MM.1S (cell line): ENCODE results near the gene SLC17A9.

Experiments used
- DNase-seq: peaks from one replicate; pipeline ENCODE4 v3.0.0-alpha.2; 2015
- H2AFZ ChIP-seq: fragments of 300-600 bp; sonication (generic); 2 replicates; pipeline ENCODE4 v1.6.0; 2016; ENCODE audit warnings: antibody characterized with exemption, low read length
- H3F3A ChIP-seq: fragments of 300-600 bp; sonication (generic); 2 replicates; pipeline ENCODE4 v1.6.1; 2016; ENCODE audit warnings: mild to moderate bottlenecking, antibody characterized with exemption, low read length, moderate library complexity, mixed read lengths; ENCODE audit not compliant: insufficient read depth
- H3K27ac ChIP-seq: fragments of 300-600 bp; sonication (generic); 2 replicates; pipeline ENCODE4 v1.5.1; 2016; ENCODE audit warnings: mild to moderate bottlenecking, low read length
- H3K27me3 ChIP-seq: fragments of 300-600 bp; sonication (generic); replicated peaks from 2 replicates; pipeline ENCODE4 v1.6.0; 2016; ENCODE audit warnings: low read length; ENCODE audit not compliant: insufficient read depth
- H3K36me3 ChIP-seq: fragments of 300-600 bp; sonication (generic); replicated peaks from 2 replicates; pipeline ENCODE4 v1.6.1; 2016; ENCODE audit warnings: mild to moderate bottlenecking, low read length, mixed read lengths; ENCODE audit not compliant: insufficient read depth
- H3K4me1 ChIP-seq: fragments of 300-600 bp; sonication (generic); 2 replicates; pipeline ENCODE4 v1.6.1; 2016; ENCODE audit warnings: low read length, mixed read lengths
- H3K4me2 ChIP-seq: fragments of 300-600 bp; sonication (generic); 2 replicates; pipeline ENCODE4 v1.6.0; 2016; ENCODE audit warnings: low read depth, low read length
- H3K4me3 ChIP-seq: fragments of 300-600 bp; sonication (generic); 2 replicates; pipeline ENCODE4 v1.5.1; 2016; ENCODE audit warnings: low read length, mixed read lengths
- H3K79me2 ChIP-seq: fragments of 300-600 bp; sonication (generic); 2 replicates; pipeline ENCODE4 v1.6.1; 2016; ENCODE audit warnings: mixed run types, low read length, mixed read lengths
- H3K9ac ChIP-seq: fragments of 300-600 bp; sonication (generic); 2 replicates; pipeline ENCODE4 v1.6.1; 2016; ENCODE audit warnings: low read length, mixed read lengths
- H3K9me2 ChIP-seq: fragments of 300-600 bp; sonication (generic); replicated peaks from 2 replicates; pipeline ENCODE4 v1.6.1; 2016; ENCODE audit warnings: mild to moderate bottlenecking, low read length, mixed read lengths; ENCODE audit not compliant: insufficient read depth
- H3K9me3 ChIP-seq: fragments of 300-600 bp; sonication (generic); replicated peaks from 2 replicates; pipeline ENCODE4 v1.6.1; 2016; ENCODE audit warnings: mild to moderate bottlenecking, low read length, mixed read lengths; ENCODE audit not compliant: insufficient read depth
- H4K20me1 ChIP-seq: fragments of 300-600 bp; sonication (generic); 2 replicates; pipeline ENCODE4 v1.6.1; 2016; ENCODE audit warnings: mild to moderate bottlenecking, low read length, moderate library complexity, mixed read lengths; ENCODE audit not compliant: insufficient read depth
- EZH2 ChIP-seq: fragments of 300-600 bp; sonication (generic); optimal IDR thresholded peaks from 2 replicates; pipeline ENCODE3; 2017; ENCODE audit warnings: low read depth, mild to moderate bottlenecking, antibody characterized with exemption, low read length, mixed read lengths
- EZH2phosphoT487 ChIP-seq: fragments of 300-600 bp; sonication (generic); IDR thresholded peaks from 2 replicates; pipeline ENCODE4 v1.6.1; 2018; ENCODE audit warnings: antibody characterized with exemption, low read length
- TF ChIP-seq, protein P1 (sequence below): fragments of 300-600 bp; sonication (generic); IDR thresholded peaks from 2 replicates; pipeline ENCODE4 v1.5.1; 2016; ENCODE audit warnings: antibody characterized with exemption, low read length, mixed read lengths

The SLC17A9 gene

DNA sequence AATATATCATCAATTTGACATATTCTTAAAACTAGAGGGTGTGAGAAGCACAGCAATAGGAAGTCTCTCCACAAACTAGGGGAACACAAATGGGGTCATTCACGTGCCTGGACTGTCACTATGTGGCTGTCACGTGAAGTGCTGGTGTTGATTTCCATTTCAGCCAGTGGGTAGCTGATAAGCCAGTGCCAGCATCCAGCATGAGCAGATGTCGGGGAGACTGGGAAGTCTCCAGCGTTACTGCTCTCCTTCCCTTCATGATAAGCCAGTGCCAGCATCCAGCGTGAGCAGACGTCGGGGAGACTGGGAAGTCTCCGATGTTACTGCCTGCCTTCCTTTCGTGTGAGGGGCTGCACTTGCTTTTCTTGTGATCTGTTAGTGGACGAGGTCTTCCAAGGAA, 5.6 kb upstream of the SLC17A9 start:
- Histone ChIP-seq H3K9me3 (no peaks in the 10 kb centered on the region), H3K9me2 (no peaks in the 10 kb centered on the region), H2AFZ (no peak overlapping the region), H3K27ac (no peak overlapping the region), H3K4me3 (no peak overlapping the region), H3K79me2 (peaks cover 21% of the 10 kb centered on the region; the same call in 1 of the 2 replicates), H3K36me3 (no peaks in the 10 kb centered on the region; the same call in 1 of the 2 replicates), H3K4me2 (no peak overlapping the region), H3K9ac (no peak overlapping the region), H3F3A (no peaks in the 10 kb centered on the region), H3K4me1 (no peaks in the 10 kb centered on the region), H4K20me1 (no peaks in the 10 kb centered on the region), H3K27me3 (no peaks in the 10 kb centered on the region)
- no peak for DNase-seq
- no peak for TF ChIP-seq EZH2phosphoT487
- TF ChIP-seq, protein P1, sequence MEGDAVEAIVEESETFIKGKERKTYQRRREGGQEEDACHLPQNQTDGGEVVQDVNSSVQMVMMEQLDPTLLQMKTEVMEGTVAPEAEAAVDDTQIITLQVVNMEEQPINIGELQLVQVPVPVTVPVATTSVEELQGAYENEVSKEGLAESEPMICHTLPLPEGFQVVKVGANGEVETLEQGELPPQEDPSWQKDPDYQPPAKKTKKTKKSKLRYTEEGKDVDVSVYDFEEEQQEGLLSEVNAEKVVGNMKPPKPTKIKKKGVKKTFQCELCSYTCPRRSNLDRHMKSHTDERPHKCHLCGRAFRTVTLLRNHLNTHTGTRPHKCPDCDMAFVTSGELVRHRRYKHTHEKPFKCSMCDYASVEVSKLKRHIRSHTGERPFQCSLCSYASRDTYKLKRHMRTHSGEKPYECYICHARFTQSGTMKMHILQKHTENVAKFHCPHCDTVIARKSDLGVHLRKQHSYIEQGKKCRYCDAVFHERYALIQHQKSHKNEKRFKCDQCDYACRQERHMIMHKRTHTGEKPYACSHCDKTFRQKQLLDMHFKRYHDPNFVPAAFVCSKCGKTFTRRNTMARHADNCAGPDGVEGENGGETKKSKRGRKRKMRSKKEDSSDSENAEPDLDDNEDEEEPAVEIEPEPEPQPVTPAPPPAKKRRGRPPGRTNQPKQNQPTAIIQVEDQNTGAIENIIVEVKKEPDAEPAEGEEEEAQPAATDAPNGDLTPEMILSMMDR, result no peak
- TF ChIP-seq EZH2, result no peak

DNA sequence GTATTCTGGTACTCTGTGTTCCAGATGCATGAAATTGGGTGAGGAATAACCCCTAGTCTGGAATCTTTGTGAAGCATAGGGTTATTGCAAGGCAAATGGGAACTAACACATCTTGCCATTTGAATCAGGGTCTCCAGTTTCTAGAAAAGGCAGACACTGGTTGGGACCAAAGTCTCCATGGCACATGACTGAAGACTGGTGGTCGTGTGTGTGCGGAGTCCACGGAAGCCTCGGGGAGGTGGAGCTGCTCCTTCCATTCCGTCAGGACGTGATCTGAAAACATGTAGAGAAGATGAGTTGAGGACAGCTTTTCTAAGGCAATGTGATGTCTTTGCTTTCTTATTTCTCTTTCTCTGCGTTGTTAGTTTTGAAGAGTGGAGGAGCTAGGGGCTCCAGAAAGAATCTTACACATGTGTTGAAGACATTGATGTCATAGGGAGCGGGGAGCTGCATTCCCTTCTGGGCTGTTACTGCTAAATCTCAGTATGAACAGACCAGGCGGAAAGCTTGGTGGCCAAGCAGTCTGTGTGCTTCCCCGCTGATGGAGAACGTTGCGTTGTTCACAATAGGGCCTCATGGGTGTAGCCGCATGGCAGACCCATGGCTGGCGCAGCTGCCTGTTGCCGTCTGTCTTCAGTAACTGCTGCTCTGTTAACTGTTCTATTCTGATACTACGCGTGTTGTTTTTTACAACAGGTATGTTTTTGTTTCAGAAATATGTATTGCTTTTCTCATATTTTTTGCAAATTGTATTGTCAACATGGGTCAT, 4.8 kb upstream of the SLC17A9 start:
- Histone ChIP-seq H3K4me3 (no peak overlapping the region), H3K79me2 (peaks cover 14% of the 10 kb centered on the region; the same call in 1 of the 2 replicates), H3K9me3 (no peaks in the 10 kb centered on the region), H3F3A (no peaks in the 10 kb centered on the region), H3K9ac (no peak overlapping the region), H3K9me2 (no peaks in the 10 kb centered on the region), H4K20me1 (no peaks in the 10 kb centered on the region), H3K4me2 (no peak overlapping the region), H3K27me3 (no peaks in the 10 kb centered on the region), H3K27ac (no peak overlapping the region), H2AFZ (no peak overlapping the region), H3K4me1 (no peaks in the 10 kb centered on the region), H3K36me3 (no peaks in the 10 kb centered on the region; the same call in 1 of the 2 replicates)
- DNase-seq, result no peak
- TF ChIP-seq, protein P1, result no peak
- TF ChIP-seq EZH2 (no peak), EZH2phosphoT487 (no peak)

DNA sequence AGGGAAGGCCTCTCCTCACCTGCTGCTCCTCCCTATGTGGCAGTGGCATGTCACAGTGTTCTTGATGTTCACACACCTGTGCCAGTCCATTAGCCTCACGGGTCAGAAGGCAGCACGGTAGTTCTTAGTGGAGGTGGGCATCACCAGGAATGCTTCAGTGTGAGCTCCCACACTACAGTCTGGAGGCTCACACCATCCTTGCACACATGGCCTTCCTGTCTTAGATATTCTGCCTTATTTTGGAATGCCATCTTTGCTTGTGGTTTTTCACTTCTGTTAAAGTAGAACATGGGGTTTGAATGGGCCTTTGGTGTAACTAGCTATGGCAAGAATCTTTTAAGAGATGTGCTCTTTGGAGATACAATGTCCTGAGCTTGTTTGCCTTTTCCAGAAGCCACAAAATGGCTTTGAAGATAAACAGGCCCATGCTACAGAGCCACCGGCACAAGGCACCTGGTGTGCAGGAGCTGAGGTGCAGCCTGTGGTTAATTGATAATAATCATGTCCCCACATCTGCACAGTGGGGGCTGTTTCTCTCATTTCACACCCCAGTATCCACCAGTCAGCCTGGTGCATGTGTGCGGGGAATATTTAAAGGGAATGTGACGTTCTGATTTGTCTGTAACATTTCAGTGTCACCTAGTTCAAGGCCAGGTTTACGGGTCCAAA, 3.2 kb upstream of the SLC17A9 start:
- no peak for DNase-seq
- H3F3A ChIP-seq, result no peaks in the 10 kb centered on the region
- TF ChIP-seq EZH2phosphoT487, result no peak
- TF ChIP-seq, protein P1, result no peak
- no peak for TF ChIP-seq EZH2

More for the DNA sequence above, 3.2 kb upstream of the SLC17A9 start:
- Histone ChIP-seq H2AFZ (no peak overlapping the region), H3K79me2 (peaks cover 6% of the 10 kb centered on the region; the same call in 1 of the 2 replicates), H3K4me1 (0 out of 2 replicates have a peak, but pooled peaks cover 6% of the 10 kb centered on the region), H3K27ac (no peak overlapping the region), H3K27me3 (no peaks in the 10 kb centered on the region; the same call in 1 of the 2 replicates), H3K9me3 (no peaks in the 10 kb centered on the region), H3K9ac (no peak overlapping the region), H4K20me1 (no peaks in the 10 kb centered on the region), H3K4me3 (no peak overlapping the region), H3K36me3 (no peaks in the 10 kb centered on the region), H3K9me2 (no peaks in the 10 kb centered on the region), H3K4me2 (no peak overlapping the region)
